Measurements from ENCODE around the gene PADI1.

DNA sequence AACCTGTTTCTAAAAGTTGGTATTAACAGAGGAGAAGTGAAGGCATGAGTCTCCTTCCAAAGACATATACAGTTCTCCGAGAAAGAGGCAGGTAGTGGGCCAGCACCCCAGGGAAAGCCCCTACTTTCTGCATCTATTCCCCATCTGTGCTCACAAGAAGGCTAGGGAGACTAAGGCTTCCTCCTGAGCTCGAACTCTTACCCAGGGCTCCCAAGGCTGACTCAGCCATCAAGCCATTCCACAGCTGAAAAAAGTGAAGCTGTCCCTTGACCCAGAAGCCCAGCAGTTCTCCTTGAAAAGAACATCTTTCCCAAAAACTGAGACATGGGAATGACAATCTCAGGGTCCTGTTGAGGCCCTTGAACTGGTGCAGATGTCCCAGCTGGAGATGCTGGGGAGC lies 42.0 kb downstream of the PADI1 start:
- TF ChIP-seq TCF4 (CRISPR knock-in tag; IDR thresholded peaks at IDR 0.05; ENCODE audit: borderline replicate concordance) (no peak), SNAI2 (CRISPR knock-in tag; IDR thresholded peaks at IDR 0.05) (no peak), ZFP30 (CRISPR knock-in tag; IDR thresholded peaks at IDR 0.05) (no peak), ARNTL (CRISPR knock-in tag; IDR thresholded peaks at IDR 0.05; ENCODE audit: borderline replicate concordance, low read depth) (no peak), ZNF8 (CRISPR knock-in tag; IDR thresholded peaks at IDR 0.05) (no peak), ZFP3 (CRISPR knock-in tag; IDR thresholded peaks at IDR 0.05) (no peak), ZC3H10 (CRISPR knock-in tag; IDR thresholded peaks at IDR 0.05) (no peak), CSDC2 (CRISPR knock-in tag; IDR thresholded peaks at IDR 0.05) (no peak), ISL1 (CRISPR knock-in tag; IDR thresholded peaks at IDR 0.05) (no peak), RARB (CRISPR knock-in tag; IDR thresholded peaks at IDR 0.05) (no peak), PPARA (CRISPR knock-in tag; IDR thresholded peaks at IDR 0.05; ENCODE audit: borderline replicate concordance) (no peak)
- TF ChIP-seq, protein P1, sequence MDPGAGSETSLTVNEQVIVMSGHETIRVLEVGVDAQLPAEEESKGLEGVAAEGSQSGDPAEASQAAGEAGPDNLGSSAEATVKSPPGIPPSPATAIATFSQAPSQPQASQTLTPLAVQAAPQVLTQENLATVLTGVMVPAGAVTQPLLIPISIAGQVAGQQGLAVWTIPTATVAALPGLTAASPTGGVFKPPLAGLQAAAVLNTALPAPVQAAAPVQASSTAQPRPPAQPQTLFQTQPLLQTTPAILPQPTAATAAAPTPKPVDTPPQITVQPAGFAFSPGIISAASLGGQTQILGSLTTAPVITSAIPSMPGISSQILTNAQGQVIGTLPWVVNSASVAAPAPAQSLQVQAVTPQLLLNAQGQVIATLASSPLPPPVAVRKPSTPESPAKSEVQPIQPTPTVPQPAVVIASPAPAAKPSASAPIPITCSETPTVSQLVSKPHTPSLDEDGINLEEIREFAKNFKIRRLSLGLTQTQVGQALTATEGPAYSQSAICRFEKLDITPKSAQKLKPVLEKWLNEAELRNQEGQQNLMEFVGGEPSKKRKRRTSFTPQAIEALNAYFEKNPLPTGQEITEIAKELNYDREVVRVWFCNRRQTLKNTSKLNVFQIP (CRISPR knock-in tag; IDR thresholded peaks at IDR 0.05; ENCODE audit: borderline replicate concordance, low read depth) = no peak
- TF ChIP-seq, protein P2, sequence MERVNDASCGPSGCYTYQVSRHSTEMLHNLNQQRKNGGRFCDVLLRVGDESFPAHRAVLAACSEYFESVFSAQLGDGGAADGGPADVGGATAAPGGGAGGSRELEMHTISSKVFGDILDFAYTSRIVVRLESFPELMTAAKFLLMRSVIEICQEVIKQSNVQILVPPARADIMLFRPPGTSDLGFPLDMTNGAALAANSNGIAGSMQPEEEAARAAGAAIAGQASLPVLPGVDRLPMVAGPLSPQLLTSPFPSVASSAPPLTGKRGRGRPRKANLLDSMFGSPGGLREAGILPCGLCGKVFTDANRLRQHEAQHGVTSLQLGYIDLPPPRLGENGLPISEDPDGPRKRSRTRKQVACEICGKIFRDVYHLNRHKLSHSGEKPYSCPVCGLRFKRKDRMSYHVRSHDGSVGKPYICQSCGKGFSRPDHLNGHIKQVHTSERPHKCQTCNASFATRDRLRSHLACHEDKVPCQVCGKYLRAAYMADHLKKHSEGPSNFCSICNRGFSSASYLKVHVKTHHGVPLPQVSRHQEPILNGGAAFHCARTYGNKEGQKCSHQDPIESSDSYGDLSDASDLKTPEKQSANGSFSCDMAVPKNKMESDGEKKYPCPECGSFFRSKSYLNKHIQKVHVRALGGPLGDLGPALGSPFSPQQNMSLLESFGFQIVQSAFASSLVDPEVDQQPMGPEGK (CRISPR knock-in tag; IDR thresholded peaks at IDR 0.05; ENCODE audit: borderline replicate concordance) = no peak
- TF ChIP-seq, protein P3, sequence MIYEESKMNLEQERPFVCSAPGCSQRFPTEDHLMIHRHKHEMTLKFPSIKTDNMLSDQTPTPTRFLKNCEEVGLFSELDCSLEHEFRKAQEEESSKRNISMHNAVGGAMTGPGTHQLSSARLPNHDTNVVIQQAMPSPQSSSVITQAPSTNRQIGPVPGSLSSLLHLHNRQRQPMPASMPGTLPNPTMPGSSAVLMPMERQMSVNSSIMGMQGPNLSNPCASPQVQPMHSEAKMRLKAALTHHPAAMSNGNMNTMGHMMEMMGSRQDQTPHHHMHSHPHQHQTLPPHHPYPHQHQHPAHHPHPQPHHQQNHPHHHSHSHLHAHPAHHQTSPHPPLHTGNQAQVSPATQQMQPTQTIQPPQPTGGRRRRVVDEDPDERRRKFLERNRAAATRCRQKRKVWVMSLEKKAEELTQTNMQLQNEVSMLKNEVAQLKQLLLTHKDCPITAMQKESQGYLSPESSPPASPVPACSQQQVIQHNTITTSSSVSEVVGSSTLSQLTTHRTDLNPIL (CRISPR knock-in tag; IDR thresholded peaks at IDR 0.05; ENCODE audit: low read depth) = no peak

All from SK-N-SH treated with all-trans-retinoic acid at 6 μM for 48 hours (cell line).